AG09309 (cell line): ENCODE measurements around the gene LMO2.

Experiments
- DNase-seq: peaks from one replicate; pipeline ENCODE4 v3.0.0-alpha.2; 2010; ENCODE audit warnings: low read depth
- H3K4me3 ChIP-seq: 2 replicates; pipeline ENCODE4 v1.5.1; 2011; ENCODE audit warnings: mild to moderate bottlenecking, low read depth, low read length, moderate library complexity; ENCODE audit not compliant: control insufficient read depth
- TF ChIP-seq, protein P1 (sequence below): IDR thresholded peaks from 2 replicates; pipeline ENCODE4 v1.5.1; 2011; ENCODE audit warnings: mild to moderate bottlenecking, low read depth, low read length, inconsistent platforms; ENCODE audit not compliant: insufficient read depth, control insufficient read depth; ENCODE audit errors: missing control alignments

The LMO2 gene

DNA sequence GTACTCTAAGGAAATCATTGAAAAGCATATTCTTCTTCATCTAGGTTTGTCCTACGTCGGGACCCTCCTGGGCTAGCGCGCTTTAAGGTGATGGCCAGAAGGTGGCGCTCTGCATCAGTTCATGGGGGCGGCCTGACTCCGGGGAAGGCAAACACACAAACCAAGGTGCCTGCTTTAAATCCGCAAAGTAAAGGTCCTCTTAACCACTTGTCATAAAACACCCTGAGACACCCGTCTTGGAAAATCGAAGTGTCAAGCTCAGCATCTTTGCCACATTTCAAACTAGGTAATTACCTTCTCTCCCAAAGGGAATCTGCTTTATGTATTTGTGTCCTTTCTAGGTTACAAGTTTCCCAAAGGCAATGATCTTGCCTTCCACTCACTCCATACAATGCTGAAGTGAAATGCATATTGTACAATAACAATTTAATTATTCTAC lies 33.9 kb downstream of the LMO2 start:
- H3K4me3 ChIP-seq: no peak overlapping the region
- peak; percentile 5 for DNase-seq
- TF ChIP-seq, protein P1, sequence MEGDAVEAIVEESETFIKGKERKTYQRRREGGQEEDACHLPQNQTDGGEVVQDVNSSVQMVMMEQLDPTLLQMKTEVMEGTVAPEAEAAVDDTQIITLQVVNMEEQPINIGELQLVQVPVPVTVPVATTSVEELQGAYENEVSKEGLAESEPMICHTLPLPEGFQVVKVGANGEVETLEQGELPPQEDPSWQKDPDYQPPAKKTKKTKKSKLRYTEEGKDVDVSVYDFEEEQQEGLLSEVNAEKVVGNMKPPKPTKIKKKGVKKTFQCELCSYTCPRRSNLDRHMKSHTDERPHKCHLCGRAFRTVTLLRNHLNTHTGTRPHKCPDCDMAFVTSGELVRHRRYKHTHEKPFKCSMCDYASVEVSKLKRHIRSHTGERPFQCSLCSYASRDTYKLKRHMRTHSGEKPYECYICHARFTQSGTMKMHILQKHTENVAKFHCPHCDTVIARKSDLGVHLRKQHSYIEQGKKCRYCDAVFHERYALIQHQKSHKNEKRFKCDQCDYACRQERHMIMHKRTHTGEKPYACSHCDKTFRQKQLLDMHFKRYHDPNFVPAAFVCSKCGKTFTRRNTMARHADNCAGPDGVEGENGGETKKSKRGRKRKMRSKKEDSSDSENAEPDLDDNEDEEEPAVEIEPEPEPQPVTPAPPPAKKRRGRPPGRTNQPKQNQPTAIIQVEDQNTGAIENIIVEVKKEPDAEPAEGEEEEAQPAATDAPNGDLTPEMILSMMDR: peak; percentile 92

- TF ChIP-seq, protein P1: no peak
- no peak for DNase-seq
- no peak overlapping the region for H3K4me3 ChIP-seq
Measured at GRCh38 chr11:33855500-33855899, 36.4 kb downstream of the LMO2 start.

DNA sequence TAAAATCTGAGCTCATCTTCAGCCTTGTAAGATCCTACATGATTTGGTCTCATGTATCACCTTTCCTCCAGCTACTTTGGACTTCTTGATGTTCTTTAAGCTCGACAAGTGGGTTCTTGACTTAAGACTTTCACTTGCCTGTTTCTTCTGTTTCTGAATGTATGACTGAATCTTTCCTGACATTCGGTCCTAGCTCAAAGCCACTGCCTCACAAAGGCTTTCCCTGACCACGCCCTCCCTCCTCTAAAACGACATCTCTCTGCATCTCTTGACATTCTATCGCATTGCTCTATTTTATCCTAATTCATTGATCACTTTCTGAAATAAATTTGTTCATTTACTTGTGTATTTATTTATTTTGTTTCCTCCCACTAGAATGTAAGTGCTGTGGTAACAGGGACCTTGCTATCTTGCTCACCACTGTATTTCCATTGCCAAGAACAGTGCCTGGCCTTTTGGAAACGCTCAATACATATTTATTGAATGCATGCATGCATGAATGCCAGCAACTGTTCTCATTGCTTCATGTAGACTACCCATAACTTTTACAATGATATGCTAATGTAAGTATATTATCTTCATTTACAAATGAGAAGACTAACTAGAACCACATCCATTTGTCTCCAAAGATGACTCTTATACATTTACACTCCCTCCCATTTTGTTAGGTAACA lies 43.0 kb downstream of the LMO2 start:
- TF ChIP-seq, protein P1: no peak
- no peak for DNase-seq
- H3K4me3 ChIP-seq: no peak overlapping the region

- H3K4me3 ChIP-seq: no peak overlapping the region
- TF ChIP-seq, protein P1: no peak
- no peak for DNase-seq
Measured at GRCh38 chr11:33847251-33847650, 44.6 kb downstream of the LMO2 start.

GRCh38 chr11:33844236-33844635 lies 47.6 kb downstream of the LMO2 start:
- TF ChIP-seq, protein P1: no peak
- no peak overlapping the region for H3K4me3 ChIP-seq
- DNase-seq: no peak

- H3K4me3 ChIP-seq: no peak overlapping the region
- TF ChIP-seq, protein P1: no peak
- DNase-seq: no peak
Measured at GRCh38 chr11:33843018-33843417, 48.9 kb downstream of the LMO2 start.
